ENCODE measurements around the gene WDR7. TPM values are rescaled to one million over a fixed set of nuclear protein-coding genes. Genes with fewer than 3 reads are reported as not detected.

Gene WDR7
- total and polyA plus RNA-seq, 2 of the 4 experiments (the other 2 are of a cell fraction), result 3.7 to 23.3 TPM

- Histone ChIP-seq H2AK5ac (ENCODE audit: low read depth, low read length) (no peak overlapping the region), H2BK15ac (ENCODE audit: low read depth, low read length) (no peak overlapping the region), H3K23ac (ENCODE audit: low read depth, low read length) (no peak overlapping the region), H3K9me1 (ENCODE audit: insufficient read depth, low read length) (no peaks in the 10 kb centered on the region), H3K79me1 (ENCODE audit: low read depth in 1 of 2, low read length in 2 of 2) (no peaks in the 10 kb centered on the region), H3K18ac (ENCODE audit: low read depth, low read length) (no peak overlapping the region), H3K9ac (ENCODE audit: low read depth, low read length) (no peak overlapping the region), H2AFZ (replicated peaks; ENCODE audit: low read length, poor library complexity) (no peak overlapping the region), H2BK5ac (ENCODE audit: low read depth, low read length, poor library complexity, severe bottlenecking) (no peak overlapping the region), H3K56ac (ENCODE audit: extremely low read depth, insufficient read depth, low read length) (no peak overlapping the region), H3K4me1 (ENCODE audit: control insufficient read depth, insufficient read depth, low read length) (no peaks in the 10 kb centered on the region), H3K4me3 (ENCODE audit: insufficient read depth, low read depth, low read length) (no peak overlapping the region), H4K8ac (ENCODE audit: low read depth in 2 of 2, low read length in 2 of 2) (no peak overlapping the region), H2AK9ac (replicated peaks; ENCODE audit: low read depth, low read length, poor library complexity) (no peak overlapping the region), H3K4ac (ENCODE audit: low read depth, low read length) (no peak overlapping the region), H3K9me3 (ENCODE audit: control insufficient read depth, insufficient read depth, low read length) (no peaks in the 10 kb centered on the region), H3K4me2 (ENCODE audit: low read depth, low read length) (no peak overlapping the region), H4K5ac (ENCODE audit: low read depth, low read length) (no peak overlapping the region), H3K27ac (ENCODE audit: insufficient read depth, low read length) (no peak overlapping the region), H2BK20ac (ENCODE audit: low read depth, low read length) (no peak overlapping the region), H4K20me1 (ENCODE audit: insufficient read depth, low read length) (no peaks in the 10 kb centered on the region), H2BK120ac (ENCODE audit: low read depth, low read length) (no peak overlapping the region), H3K36me3 (ENCODE audit: control insufficient read depth, insufficient read depth, low read length) (no peaks in the 10 kb centered on the region), H3K27me3 (ENCODE audit: control insufficient read depth, insufficient read depth, low read length) (no peaks in the 10 kb centered on the region; the same call in none of the 2 replicates), H4K91ac (ENCODE audit: insufficient read depth, low read depth, low read length) (no peak overlapping the region), H3K14ac (replicated peaks; ENCODE audit: low read depth, low read length) (no peak overlapping the region)
- dilution Hi-C loops (cut with HindIII; ENCODE audit: low sequenced_read_pairs, unreplicated experiment), result no loop called here
- no peak for TF ChIP-seq RAD21 (IDR thresholded peaks at IDR 0.05; ENCODE audit: low read length)
- no peak for TF ChIP-seq RFX5 (IDR thresholded peaks at IDR 0.05; ENCODE audit: low read depth, low read length)
- TF ChIP-seq BHLHE40 (IDR thresholded peaks at IDR 0.05; ENCODE audit: low read depth, low read length), result no peak
- TF ChIP-seq FOS (IDR thresholded peaks at IDR 0.05; ENCODE audit: low read depth, low read length), result no peak
- no peak for TF ChIP-seq RCOR1 (IDR thresholded peaks at IDR 0.05; ENCODE audit: insufficient replicate concordance, low read length)
- no peak for TF ChIP-seq SMC3 (IDR thresholded peaks at IDR 0.05; ENCODE audit: low read depth, low read length)
- TF ChIP-seq POLR2A (IDR thresholded peaks at IDR 0.05; ENCODE audit: low read depth, low read length), result no peak
- TF ChIP-seq, protein P1, sequence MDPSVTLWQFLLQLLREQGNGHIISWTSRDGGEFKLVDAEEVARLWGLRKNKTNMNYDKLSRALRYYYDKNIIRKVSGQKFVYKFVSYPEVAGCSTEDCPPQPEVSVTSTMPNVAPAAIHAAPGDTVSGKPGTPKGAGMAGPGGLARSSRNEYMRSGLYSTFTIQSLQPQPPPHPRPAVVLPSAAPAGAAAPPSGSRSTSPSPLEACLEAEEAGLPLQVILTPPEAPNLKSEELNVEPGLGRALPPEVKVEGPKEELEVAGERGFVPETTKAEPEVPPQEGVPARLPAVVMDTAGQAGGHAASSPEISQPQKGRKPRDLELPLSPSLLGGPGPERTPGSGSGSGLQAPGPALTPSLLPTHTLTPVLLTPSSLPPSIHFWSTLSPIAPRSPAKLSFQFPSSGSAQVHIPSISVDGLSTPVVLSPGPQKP (IDR thresholded peaks at IDR 0.05; ENCODE audit: borderline replicate concordance, low read depth, low read length), result no peak
- no peak for TF ChIP-seq CHD1 (IDR thresholded peaks at IDR 0.05; ENCODE audit: low read depth, low read length)
- intact Hi-C loops (cut with micrococcal nuclease), result no loop called here
- DNase-seq (no peak), ATAC-seq (ENCODE audit: low read depth) (no peak)
- CTCF ChIA-PET, result no interaction called here
- POLR2A ChIA-PET (ENCODE audit: unreplicated experiment), result no interaction called here
- in situ Hi-C loops (cut with MboI; ENCODE audit: low sequenced_read_pairs), result no loop called here
- no TSS peak for BruUV-seq (replicated peaks)
- WGBS, 2 experiments (ENCODE audit: extremely low coverage in 2 of 2, insufficient read length in 1 of 2), result no CpG with 5 or more reads among the region's 10 CpGs
Measured at GRCh38 chr18:57081899-57082298, 430.7 kb downstream of the WDR7 start.
